ENCODE measurements around the gene CEP164.

CEP164 gene

DNA sequence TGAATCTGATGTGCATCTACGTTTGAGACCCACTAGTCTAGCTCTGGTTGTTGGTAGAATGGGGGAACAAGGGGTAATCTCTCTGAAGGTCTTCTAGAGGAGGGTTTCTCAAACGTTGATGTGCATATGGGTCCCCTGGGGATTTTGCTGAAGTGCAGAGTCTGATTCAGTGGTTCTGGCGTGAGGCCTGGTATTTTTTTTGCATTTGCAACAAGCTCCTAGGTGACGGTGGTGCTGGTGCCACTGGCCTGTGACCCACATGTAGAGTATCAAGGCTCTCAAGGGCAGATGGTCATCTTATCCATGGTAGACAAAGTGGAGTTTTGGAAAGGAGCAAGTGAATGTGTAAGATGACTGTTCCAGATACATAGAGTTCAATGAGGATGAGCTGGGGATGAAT, 97.1 kb downstream of the CEP164 start:
- no peak for DNase-seq

DNA sequence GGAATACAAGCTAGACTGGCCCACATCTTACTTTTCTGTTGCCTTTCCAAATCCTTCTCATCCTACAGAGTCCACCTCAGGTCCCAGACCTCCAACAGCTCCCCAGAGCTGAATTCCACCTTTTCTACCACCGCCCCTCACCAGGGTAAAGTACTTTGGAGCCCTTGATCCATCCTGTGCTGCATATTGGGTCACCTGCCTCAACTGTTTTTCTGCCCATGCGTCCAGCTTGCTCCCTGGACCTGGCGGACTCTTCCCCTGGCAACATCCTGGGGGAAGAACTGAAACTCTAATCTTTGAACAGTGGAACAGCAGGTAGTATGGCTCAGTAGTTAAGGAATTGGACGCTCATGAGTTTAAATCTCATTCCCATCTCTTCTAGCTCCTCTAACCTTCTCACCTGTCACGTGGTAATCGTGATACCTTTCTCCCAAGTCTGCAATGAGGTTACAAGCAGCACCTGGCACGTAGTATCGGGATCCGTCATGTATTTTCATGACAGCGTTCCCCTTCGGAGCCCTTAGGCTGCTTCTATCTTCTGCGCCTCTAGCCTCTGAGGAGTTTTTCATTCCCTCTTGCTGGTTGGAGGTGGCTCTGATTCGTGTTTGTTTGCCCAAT, 98.1 kb downstream of the CEP164 start:
- DNase-seq = no peak

DNA sequence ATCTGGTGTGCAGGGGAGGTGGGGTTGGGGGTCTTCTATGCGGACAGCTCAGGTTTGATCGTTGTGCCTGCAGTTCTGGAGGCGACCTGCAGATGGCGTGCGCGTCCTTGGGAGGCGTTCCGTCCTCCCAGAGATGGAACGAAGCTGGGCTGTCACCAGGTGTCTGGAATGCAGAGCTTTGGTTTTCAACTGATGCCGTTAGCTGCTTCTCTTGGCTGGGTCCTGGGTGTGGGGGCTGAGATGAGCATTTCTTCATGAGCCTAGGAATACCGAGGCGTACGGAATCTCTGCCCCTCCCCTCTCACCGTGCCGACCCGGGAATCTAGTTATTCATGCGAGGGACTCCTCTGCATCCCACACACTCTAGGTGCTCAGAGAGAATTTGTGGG, 98.6 kb downstream of the CEP164 start:
- DNase-seq = peak; percentile 56

DNA sequence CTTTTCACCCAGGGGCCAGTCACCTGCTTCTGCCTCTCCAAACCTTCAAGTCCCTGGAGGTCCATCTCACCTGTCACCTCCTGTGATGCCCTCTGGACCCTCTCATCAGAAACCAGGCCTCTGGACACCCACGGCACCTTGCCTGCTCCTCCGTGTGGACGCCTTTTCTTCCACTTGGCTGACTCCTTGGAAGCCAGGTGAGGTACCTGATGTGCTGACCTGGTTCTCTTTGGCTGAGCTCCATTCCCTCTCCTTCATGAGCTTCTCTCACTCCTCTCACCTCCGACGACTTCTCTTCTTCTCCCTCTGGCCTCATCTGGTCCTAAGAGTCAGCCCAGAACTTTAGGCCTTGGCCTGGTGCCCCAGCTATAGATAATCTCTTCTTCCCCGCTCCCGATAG, 99.3 kb downstream of the CEP164 start:
- no peak for DNase-seq

DNA sequence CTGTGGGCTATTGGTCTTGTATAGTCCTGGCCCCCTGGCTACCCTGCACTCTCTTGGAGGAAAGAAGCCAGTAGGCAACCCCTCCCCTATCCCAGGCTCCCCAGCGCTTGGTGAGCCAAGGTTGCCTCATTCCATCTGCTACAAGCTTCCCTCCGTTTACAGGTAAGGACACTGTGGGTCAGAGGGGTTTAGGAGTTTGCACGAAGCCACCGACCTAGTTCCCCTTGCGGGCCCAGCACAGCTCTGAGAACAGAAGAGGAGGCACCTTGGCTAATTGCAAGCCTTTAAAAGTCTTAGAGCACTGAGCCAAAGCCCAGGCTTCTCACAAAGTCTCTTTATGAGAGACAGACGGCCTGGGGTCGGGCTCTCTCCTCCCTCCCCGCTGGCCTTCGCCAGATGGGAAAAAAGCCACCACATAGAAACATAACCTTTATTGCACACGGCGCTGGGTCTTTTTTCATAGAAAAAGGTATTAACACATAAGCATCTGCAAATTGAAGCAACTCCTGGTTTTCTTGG, 99.8 kb downstream of the CEP164 start:
- DNase-seq = no peak

DNA sequence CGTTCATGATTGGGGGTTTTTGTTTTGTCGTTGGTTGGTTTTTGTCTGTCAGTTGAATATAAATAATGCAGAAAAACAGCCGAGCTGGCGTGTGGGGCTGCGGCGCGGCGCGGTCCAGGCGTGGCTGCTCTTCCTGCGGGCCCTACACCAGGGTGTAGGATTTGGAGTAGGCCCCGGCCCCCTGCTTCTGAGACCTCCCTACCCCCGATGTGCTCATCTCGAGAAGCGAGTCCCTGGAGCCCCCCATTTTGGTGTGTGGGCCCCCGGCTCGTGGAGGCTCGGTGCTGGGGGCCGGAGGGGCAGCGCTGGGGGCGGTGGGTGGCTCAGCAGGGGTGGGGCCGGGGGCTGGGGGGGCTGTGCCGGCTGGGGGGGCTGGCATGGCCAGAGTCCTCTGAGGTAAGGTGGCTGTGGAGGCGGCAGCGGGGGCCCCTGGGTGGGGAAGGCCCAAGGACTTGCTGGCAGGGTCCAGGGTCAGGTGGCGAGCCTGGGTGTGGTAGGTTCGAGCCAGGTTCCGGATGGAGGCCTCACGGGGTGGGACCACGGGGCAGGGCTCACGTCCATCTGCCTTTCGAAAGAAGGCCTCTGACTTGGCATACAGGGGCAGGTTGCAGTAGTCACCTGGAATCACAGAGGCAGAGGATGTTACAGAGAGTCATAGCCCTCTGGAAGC, 100.7 kb downstream of the CEP164 start:
- DNase-seq = no peak

DNA sequence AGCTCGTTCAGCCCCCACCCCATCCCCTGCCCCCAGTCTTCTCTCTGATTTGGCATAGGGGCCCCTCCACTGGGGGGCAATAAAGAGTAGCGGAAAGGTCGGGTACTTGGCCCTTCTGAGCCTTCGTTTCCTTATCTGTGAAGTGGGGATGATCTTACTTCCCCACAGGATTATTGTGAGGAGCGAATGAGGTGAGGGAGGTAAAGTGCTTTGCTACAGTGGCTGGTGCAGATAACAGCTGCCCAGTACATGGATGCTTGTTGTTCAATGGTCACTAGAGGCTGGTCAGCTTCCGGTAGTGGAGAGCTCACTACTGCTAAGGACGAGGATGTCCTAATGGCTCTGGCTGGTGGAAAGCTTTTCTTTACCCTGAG, 101.2 kb downstream of the CEP164 start:
- no peak for DNase-seq

DNA sequence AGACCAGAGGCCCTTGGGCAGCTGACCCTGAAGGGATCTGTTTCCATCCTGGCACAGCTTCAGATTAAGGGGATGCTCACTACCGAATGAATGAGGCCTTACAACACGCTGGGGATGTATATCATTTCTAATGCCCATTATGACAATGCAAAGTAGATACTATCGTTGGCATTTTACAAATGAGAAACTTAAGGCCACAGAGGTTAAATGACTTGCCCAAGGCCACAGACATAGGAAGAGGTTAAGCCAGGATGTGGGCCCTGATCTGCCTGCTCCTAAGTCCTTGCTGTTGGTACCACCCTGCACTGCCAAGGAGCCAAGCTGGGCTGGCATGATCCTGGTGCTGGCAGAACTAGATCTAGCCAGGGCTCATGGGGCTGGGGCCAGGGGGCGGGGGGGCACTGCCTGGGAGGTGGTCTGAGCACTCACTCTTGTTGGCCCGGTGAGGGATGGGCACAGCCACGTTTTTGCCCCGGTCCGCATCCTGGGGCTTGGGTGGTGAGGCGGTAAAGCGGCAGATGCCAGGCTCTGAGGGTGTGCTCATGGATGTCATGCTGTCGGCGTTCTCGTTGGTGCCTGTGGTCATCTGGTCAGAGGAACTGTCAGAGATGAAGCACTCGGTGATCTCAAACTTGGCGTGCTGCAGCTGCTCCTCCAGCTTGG, 102.8 kb downstream of the CEP164 start:
- DNase-seq = no peak

DNA sequence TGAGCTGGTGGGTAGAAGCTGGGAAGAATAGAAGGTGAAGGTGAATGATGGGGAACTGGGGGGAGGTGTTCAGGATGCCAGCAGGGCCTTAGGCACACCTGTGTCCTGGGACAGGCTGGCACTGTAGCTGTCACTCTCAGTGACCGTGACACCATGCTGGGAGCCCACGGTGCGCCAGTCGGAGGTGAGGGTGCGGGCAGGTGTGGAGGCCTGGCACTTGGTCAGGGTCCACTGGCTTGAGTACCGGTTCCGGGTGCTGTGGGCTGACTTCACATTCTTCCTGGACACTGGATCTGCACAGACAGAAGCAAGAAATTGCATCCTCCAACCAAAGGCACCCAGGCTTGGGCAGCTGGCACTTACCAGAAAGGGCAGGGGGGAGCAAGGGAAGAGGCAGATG, 103.8 kb downstream of the CEP164 start:
- DNase-seq = no peak

DNA sequence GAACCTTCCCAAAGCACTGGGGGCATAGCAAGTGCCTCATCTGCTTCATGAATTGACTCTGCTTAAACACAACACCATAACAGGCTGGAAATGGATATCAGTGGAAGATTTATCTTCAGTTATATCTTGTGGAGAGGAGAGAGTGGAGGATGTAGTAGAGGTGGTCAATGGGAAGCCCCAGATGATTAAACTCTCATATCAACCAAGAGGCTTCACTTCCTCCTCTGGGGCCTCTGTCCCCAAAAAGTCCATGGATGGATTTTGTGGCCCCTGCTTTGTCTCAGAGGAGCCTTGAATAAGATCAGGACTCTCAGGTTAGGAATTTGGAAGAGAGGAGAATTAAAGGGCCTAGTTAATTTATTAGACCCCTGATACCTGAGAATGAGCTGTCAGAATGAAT, 106.1 kb downstream of the CEP164 start:
- no peak for DNase-seq

DNA sequence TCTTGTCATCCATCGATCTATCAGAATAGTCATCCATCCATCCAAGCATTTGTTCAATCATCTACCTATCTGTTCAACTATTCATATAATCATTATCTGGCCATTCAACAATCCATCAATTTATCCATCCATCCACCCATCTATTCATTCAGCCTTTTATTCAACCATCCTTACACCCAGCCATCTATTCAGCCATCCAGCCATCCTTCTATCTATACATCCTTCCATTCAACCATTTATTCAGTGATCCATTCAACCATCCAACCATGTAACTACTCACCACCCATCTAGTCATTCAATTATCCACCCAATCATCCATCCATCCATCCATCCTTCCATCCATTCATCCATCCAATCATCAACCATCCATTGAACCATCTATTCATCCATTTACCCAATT, 106.8 kb downstream of the CEP164 start:
- DNase-seq = no peak

DNA sequence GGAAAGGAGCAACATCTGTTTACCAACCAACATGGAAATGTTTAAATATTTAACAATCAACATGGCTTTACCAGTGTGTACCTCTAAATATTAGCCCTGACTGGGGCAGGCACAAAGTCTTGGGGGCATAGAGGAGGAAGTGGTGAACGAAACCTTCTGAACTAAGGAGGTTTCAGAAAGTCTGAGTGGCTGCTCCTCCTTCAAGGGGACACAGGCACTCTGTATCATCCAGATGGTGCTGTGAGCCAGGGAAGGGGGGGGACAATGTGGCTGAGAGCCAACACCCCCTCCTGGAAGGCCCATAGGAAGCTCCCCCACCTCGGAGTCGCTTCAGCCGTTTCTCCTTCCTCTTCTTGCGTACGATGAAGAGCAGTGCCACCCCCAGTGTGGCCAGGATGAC, 107.7 kb downstream of the CEP164 start:
- no peak for DNase-seq

DNA sequence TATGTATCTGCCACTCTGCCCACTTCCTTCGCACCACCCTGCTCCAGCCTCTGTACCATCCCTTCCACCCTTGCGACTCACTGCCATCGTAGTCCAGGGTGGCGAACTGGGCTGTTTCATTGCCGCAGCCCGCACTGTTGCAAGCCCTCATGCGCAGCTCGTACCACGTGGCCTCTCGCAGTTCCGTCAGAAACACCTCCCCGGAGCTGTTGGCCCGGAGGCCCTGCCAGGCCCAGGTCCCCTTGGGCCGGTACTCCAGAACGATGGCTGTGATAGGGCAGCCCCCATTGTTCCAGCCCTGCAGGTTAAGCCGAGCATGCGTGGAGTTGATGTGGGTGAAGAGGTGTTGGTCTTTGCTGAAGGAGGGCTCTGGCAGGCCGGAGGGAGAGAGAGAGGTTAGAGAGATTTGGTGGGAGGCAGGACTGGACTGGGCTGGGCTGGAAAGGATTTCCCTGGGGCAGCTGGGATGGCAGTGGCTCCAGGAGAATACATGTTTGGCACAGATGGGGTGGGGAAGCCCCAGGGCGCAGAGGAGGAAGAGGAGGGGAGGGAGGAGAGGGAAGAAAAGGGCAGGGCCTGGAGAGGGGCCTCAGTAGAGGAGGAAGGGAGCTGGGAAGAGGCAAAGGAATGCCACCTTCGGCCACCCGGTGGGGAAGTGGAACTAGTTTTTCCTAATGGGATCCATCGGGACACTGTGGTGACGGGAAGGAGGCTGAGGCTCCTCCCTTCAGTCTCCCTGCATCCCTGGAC, 109.6 kb downstream of the CEP164 start:
- no peak for DNase-seq

DNA sequence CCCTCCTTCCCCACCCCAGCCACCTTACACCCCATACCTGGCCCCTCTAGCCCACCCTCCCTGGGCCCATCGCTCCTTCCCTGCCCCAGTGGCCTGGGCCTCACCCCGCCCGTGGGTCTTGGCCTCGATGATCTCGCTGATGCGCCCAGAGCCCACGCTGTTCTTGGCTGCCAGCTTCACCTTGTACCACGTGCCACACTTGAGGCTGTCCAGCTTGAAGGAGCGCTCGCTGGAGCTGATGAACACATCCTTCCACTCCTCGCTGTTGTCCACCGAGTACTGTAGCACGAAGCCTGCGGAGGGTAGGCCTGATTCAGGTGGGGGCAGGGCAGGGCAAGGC, 110.1 kb downstream of the CEP164 start:
- DNase-seq = no peak

DNA sequence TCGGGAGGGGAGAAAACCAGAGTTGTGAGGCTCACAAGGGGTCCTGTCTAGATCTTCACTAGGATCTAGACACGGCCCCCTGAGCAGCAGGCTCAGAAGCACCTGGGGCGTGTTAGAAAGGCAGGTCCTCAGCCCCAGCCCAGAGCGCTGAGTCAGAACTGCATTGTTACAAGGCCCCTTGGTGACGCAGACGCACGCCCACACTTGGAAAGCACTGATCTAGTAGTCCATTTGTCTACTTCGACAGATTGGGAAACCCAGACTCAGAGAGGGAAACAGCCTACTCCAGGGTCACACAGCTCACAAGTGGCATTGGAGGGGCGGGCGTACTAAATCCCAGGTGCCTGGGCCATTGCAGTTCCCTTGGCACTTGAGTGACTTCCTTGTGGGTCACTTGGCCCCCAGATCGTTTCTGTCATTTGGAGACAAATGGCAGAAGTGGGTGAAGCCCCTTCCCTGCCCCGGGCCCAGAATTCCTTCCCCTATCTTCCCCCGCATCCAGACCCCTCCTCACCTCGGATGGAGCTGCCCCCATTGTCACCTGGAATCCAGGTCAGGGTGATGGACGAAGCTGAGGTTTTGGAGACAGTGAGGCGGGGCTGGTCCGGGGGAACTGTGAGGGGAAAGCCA, 110.8 kb downstream of the CEP164 start:
- no peak for DNase-seq

DNA sequence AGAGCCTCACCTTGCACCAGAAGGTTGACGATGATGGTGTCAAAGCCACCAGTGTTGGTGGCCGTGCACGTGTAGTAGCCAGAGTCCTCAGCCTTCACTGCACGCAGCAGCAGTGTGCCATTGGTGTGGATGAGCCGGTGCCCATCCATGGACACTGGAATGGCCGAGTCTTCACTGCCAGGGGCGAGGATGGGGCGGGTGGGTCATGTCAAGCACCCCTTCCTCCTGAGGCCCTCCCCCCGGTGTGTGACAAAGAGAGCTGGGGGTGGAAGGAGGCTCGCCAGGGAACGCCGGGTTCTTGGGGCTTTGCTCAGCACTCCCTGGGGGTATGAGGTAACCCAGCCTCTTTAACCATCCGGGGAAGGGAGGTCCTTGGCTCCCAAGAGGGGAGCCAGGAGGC, 111.6 kb downstream of the CEP164 start:
- no peak for DNase-seq

DNA sequence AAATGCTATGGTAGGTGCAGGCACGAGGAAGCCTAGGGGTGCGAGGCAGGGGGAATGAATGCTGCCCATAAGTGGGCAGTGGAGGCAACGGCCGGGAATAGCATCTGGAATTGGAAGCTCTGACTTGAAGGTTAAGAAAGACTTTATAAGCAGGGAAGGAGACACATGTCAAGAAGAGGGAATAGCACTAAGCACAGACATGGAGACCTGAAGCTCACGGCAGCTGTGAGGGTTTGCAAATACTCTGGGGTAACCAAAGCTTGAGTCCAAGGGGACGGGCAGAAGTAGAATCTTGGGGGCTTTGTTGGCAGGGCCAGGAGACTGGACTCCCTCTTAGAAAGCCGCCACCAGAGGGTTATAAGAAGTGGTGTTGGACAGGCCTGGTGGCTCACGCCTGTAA, 112.6 kb downstream of the CEP164 start:
- DNase-seq = no peak

DNA sequence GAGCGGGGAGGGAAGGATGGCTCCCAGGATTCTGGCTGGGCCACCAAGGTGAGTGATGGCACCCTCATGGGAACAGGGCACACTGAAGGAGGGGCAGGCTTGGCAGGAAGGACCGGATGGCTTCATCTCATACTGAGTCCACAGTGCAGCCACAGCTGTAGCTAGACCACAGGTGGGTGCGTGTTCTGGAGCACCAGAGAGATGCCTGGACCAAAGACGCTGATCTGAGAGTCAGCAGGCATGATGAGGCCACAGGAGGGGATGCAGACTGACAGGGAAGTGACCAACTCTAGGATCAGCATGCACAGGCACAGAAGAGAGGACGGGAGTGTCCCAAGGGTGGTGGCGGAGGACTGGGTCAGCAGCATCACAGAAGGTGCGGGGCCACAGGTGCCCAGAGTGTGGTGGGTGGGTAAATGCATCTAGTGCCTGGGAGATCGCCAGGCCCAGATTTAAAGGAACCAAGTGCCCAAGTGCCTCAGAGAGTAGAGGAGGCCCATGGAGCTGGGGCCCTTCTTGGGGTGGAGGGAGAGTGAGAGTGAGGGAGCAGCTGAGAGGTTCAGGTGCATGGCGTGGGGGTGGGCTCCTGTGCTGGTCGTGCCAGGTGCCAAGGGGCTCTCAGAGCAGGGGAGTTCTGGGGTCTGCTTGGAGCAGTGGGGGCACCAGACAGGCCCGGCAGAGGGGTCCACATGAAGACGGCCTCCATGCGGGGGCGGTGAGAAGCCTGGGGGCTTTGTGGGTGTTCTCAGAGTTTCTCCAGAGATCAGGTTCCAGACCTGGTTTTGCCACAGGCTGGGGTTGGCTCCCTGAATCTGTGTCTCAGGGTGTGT, 113.7 kb downstream of the CEP164 start:
- no peak for DNase-seq

DNA sequence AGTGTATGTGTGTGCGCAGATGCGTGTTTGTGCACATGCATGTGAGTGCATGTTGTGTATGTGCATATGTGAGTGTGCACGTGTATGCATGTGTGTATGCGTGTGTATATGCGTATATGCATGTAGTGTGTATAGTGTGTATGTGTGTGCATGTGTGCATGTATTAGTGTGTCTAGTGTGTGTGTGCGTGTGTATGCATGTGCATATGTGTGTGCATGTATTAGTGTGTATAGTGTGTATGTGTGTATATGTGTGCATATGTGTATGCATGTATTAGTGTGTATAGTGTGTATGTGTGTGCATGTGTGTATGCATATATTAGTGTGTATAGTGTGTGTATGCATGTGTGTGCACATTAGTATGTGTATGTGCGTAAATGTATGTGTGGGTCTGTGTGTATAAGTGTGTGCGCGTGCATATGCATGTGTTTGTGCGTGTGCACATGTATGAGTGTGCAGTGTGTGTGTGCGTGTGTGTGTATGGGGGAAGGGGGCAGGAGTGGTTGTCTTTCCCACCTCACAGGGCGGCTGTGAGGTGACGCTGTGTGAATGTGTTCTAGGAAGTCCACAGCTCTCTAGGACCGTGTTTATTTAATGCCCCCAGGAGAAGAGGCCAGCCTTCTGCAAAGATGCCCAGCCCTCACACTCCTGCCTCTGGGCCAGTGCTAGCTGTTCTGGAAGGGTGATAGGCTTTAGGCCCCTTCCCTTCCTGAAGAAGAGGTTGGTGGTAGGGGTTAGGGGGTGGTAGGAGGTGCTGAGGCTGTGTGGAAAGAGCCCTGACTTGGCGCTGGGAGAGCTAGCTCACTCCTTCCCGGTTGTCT, 114.6 kb downstream of the CEP164 start:
- DNase-seq = no peak

DNA sequence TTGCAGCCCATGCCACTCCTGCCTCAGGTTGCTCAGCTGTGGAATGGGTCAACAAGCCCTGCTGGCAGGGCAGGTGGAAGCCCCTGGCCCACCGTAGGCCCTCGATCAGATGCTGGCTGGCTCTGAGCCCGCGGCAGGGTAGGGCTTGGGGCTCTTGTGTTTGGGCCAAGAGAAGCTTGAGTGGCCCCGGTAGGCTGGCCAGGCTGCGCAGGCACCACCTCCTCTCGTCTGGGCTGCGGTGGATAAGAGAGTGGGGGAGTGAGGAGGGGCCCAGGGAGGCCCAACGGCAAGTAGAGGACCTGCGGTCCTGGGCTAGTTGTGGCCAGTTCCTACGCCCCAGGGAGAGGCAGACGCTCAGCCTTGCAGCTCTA, 115.2 kb downstream of the CEP164 start:
- no peak for DNase-seq
